RKO (cell line): ENCODE results near the gene PLCXD3.
A peak's percentile ranks its signal among the peaks of the same experiment; 100 is the strongest.

ENCODE experiments used
- DNase-seq: peaks from one replicate; pipeline ENCODE4 v3.0.0-alpha.2; 2016; ENCODE audit warnings: low spot score

The PLCXD3 gene, protein sequence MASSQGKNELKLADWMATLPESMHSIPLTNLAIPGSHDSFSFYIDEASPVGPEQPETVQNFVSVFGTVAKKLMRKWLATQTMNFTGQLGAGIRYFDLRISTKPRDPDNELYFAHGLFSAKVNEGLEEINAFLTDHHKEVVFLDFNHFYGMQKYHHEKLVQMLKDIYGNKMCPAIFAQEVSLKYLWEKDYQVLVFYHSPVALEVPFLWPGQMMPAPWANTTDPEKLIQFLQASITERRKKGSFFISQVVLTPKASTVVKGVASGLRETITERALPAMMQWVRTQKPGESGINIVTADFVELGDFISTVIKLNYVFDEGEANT

GRCh38 chr5:41510176-41510831 lies at the start of gene PLCXD3:
Gene PLCXD3, minus strand, starts transcription at chr5:41510601. Its CDS starts 75 bp downstream, at chr5:41510526.
- DNase-seq = no peak

DNA sequence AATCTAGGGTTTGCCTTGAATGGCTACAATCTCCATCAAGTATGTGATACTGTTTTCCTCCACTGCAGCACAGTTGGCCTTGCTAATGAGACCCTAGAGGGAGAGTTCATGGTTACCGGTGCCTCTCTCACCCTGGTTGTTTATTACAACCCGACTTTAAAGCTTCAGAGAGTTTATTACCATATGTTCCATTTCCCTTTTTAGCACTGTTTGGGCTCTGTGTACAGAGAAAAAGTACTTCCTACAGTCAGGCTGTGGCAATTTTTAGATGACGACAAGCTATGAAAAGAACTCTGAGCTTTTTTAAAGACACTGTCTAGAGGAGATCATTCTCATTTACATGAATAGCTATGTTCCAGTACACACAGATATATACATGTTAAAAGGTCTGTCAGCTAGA lies 48.8 kb upstream of the PLCXD3 start:
- DNase-seq = no peak

DNA sequence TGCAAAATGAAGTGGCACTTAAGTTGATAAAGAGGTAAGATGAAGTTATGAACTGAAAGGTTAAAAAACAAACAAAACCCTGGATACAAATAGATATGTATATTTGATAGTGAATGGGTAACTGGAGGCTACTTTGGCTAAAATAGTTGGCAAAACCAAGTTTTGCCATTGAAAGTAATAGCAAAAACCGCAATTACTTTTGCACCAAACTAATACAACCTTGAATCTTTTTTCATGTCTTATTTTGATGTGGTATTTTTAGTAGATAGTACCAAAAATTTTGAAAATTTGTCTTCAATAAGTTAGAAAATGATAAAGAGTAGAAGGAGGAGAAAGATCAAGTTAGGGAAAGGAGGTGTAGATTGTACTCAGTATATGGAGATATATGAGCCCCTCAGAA lies 47.9 kb upstream of the PLCXD3 start:
- DNase-seq = no peak

DNA sequence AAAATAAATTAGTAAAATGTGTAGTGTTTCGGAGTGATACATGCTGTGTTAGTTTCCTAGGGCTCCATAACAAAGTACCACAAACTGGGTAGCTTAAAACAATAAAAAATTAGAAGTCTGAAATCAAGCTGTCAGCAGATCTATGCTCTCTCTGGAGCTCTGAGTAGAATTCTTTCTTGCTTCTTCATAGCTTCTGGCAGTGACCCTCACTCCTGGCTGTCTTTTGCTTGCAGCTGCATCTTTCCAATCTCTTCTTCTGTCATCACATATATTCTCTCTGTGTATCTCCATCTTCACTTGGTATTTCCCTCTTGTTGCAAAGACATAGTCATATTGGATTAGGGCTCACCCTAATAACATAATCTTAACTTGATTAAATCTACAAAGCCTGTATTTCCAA lies 37.6 kb upstream of the PLCXD3 start:
- no peak for DNase-seq

DNA sequence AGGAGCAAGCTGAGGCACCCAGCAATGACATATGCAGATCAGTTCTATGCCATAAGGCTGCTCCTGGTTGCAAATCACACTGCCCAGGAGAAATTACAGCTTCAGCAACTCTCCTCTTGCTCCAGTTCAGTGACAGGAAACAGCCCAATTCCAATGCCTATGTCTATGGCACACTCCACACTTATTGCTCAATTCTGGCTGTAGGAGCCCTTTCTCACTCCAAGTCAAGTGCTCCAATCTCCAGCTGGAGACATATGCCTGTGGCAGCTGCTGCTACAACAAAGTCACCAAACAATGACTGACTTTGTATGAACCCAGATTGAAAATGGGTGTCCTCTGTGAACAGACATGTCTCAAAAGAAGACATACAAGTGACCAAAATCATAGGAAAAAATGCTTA lies 31.8 kb upstream of the PLCXD3 start:
- DNase-seq = no peak

GRCh38 chr5:41539454-41539853 lies 29.1 kb upstream of the PLCXD3 start:
- no peak for DNase-seq

DNA sequence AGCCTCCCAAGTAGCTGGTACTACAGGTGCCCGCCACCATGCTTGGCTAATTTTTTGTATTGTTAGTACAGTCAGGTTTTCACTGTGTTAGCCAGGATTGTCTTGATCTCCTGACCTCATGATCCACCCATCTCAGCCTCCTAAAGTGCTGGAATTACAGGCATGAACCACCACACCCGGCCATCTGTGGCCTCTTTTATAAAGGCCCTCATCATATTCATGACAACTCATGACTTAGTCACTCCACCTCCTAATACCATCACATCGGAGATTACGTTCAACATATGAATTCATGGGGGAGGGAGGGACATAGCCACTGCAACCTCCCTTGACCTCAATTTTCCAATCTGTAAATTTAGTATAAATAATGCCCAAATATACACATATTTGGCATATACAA lies 27.2 kb upstream of the PLCXD3 start:
- DNase-seq = no peak

GRCh38 chr5:41532485-41532884 lies 22.1 kb upstream of the PLCXD3 start:
- DNase-seq = no peak

DNA sequence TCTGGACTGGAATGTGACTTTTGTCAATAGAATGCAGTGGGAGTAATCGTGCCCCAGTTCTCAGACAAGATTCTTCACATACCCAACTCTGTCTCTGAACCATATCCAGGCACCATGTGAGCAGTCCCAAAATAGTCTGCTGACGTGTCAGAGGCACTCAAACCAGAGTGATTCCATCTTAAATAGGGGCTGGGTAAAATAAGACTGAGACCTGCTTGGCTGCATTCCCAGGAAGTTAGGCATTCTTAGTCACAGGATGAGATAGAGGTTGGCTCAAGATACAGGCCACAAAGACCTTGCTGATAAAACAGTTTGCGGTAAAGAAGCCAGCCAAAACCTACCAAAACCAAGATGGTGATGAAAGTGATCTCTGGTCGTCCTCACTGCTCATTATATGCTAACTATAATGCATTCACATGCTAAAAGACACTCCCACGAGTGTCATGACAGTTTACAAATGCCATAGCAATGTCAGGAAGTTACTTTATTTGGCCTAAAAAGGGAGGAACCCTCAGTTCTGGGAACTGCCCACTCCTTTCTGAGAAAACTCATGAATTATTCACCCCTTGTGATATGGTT lies 16.9 kb upstream of the PLCXD3 start:
- peak; percentile 82 for DNase-seq

GRCh38 chr5:41526699-41527098 lies 16.3 kb upstream of the PLCXD3 start:
- DNase-seq = no peak

DNA sequence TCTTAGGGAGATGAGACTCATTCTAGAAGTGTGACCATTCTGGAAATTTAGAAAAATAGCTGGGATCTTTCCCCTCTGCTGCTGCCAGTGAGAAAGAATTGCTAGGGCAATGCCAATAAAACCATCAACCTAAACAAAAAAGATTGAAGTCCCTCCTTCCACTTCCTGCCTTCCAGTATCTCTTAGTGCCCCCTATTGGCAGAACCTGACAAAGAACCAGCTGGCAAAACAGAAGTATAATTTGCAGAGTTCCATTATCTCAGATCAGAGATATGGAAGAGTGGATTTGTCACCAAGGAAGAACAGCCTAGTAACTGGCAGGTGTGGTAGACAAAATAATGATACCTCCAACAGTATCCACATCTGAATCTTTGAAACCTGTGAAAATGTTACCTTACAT lies 13.8 kb upstream of the PLCXD3 start:
- DNase-seq = no peak

DNA sequence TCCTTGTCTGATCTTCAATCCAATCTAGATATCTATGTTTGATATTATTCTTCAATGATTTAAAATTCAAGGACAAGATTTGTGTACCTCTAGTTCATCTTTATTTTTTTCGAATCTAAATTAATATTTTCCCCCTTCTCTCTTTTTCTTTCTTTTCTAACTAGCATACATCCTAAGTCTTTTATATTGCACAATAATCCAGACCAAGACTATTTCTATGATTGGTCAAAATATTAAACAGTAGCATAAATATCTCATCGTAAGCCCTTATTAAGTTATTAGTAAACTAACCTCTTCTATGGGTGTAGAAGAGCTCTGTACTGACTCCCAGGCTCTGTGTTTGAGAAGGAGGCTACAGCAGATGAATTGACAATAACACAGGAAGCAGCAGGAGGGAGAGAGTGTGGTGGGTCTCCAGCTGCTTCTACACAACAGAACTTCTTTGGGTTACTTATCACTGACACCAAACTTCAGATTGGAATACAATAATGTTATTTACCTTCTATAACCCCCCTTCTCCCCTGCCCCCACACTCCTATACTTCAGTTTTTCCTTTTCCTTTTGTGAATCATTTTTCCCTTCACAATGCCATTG lies 11.9 kb upstream of the PLCXD3 start:
- no peak for DNase-seq

DNA sequence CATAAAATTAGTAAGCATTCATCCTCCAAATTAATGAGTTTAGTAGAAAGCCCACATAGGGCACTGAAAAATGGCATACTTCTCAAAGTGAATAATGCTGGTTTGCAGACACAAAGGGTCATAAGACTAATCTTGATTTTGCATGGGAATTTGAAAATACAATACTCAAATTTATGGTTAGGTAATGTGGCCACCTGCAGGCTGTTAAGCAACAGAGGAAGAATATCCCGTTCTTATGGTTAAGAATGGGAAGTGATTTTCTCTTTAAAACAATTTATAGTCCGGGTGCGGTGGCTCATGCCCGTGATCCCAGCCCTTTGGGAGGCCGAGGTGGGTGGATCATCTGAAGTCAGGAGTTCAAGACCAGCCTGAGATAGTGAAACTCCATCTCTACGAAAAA lies 9.4 kb upstream of the PLCXD3 start:
- peak; percentile 16 for DNase-seq

DNA sequence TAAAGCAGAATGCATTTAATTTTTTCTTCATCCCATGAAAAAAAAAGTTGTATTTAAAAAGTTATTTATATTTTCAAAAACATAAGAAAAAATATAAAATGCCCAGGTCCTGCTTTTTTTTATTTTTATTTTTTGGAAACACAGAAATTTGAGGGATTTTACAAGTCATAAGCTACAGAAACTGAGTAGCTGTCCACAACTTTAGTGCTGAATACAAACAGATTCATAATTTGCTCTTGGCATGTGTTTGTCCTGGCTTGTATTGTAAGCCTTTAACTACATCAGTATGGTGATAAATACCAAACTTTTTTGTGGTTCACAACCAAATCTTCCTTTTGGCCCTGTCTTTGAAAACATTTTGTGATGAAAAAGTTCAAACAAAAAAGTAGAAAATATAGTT lies 7.5 kb upstream of the PLCXD3 start:
- DNase-seq = peak; percentile 14

GRCh38 chr5:41511241-41511640 lies 840 bp upstream of the PLCXD3 start:
- DNase-seq = no peak

DNA sequence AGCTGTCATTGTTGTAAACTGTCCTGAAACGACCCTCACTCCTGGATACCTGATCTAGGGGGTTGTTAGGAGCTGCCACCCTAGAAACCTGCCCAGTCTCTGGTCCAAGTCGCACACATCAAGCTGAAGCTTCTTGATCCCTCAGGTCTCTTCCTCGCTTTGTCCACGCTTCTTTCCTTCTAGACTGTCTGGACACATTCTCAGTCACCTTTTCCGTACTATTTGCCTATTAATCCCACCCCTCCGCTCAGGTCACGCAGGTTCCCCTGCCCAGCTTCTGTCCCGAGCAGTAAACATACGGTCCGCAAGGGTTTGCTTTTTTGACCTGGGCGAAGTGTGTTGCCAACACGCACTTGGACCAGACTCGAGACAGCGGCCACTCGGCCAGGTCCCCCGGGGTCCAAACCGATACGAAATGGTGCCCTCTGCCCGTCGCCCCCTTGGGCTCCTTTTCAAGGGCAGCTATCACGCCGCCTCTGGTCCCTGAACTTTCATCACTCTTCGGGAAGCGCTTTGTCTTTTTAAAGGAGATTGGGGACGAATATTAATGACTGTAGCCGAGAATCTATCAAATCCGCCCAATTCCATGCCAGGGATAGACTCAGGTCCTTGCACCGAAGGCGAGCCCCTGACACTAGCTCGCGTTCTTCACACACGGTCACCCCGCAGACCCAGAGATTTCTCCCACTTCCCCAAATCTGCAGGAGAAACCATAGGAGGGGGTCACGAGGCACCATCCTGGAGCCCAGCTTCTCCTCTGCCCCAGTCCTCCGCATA lies 814 bp downstream of the PLCXD3 start:
- DNase-seq = no peak

GRCh38 chr5:41508696-41509398 lies 1.6 kb downstream of the PLCXD3 start:
- no peak for DNase-seq

GRCh38 chr5:41508186-41508585 lies 2.2 kb downstream of the PLCXD3 start:
- DNase-seq = peak; percentile 11

GRCh38 chr5:41507501-41507900 lies 2.9 kb downstream of the PLCXD3 start:
- no peak for DNase-seq

DNA sequence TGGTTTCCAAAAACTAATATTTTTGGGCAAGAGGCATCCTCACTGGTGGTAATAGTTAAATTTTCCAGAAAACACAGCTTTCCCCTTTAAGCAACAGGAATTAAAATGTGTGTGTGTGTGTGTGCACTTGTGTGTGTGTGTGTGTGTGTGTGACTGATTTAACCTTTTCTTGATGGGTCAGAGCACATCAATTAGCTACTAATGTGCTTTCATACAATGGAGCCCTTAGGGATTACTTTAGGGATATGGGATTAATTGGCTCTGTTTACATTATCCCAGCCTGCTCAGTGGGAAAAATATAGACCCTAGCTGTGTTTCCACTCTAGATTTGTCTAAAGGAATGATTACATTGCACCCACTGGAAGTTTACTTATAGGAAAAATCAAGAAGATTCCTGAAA lies 6.5 kb downstream of the PLCXD3 start:
- no peak for DNase-seq

GRCh38 chr5:41503310-41503709 lies 7.1 kb downstream of the PLCXD3 start:
- DNase-seq = no peak
